ENCODE measurements around the gene SLC9A7. TPM values are rescaled to one million over a fixed set of nuclear protein-coding genes. Genes with fewer than 3 reads are reported as not detected.

The SLC9A7 gene
- total and polyA plus RNA-seq, 2 experiments from 2014 or later, result 2.5 to 15.4 TPM

GRCh38 chrX:46665232-46666152 lies 93.4 kb downstream of the SLC9A7 start:
- no peaks in the 10 kb centered on the region for H3K27me3 ChIP-seq (ENCODE audit: insufficient read depth)
- no peak overlapping the region for H3K4me2 ChIP-seq
- Mint-ChIP-seq H3K36me3 (ENCODE audit: low read depth) (peaks cover 33% of the 10 kb centered on the region), H3K4me3 (no peak overlapping the region), H3K27ac (no peak overlapping the region), H3K27me3 (ENCODE audit: insufficient read depth, low read depth, poor library complexity) (peaks cover 2% of the 10 kb centered on the region), H3K4me1 (no peaks in the 10 kb centered on the region), H3K9me3 (no peaks in the 10 kb centered on the region)
- H3K36me3 ChIP-seq (ENCODE audit: insufficient read depth), result no peaks in the 10 kb centered on the region
- H3K79me2 ChIP-seq (replicated peaks; ENCODE audit: insufficient read depth), result no peaks in the 10 kb centered on the region
- no peaks in the 10 kb centered on the region for H3K4me1 ChIP-seq (ENCODE audit: insufficient read depth)
- no peak for DNase-seq (ENCODE audit: low spot score)
- TF ChIP-seq CTCF (conservative IDR thresholded peaks at IDR 0.05; ENCODE audit: low read depth in 2 of 2) (no peak), JUNB (IDR thresholded peaks at IDR 0.05; ENCODE audit: unreplicated experiment) (no peak), ZNF331 (CRISPR knock-in tag; IDR thresholded peaks at IDR 0.05; ENCODE audit: low read depth) (no peak), EZH2 (IDR thresholded peaks at IDR 0.05; ENCODE audit: low read depth, unreplicated experiment) (no peak), NANOG (IDR thresholded peaks at IDR 0.05; ENCODE audit: borderline replicate concordance) (no peak), EZH2phosphoT487 (IDR thresholded peaks at IDR 0.05; ENCODE audit: unreplicated experiment) (no peak), ZNF114 (CRISPR knock-in tag; IDR thresholded peaks at IDR 0.05) (no peak), CREB1 (CRISPR knock-in tag; IDR thresholded peaks at IDR 0.05; ENCODE audit: low read depth) (no peak), STAT1 (IDR thresholded peaks at IDR 0.05; ENCODE audit: unreplicated experiment) (no peak), REST (IDR thresholded peaks at IDR 0.05; ENCODE audit: unreplicated experiment) (no peak)
- H3K9me2 ChIP-seq (ENCODE audit: insufficient read depth), result no peaks in the 10 kb centered on the region
- no peak overlapping the region for H3K27ac ChIP-seq (ENCODE audit: low read depth)
- ATAC-seq, result no peak
- H3K4me3 ChIP-seq, result no peak overlapping the region
- no peak overlapping the region for H2AFZ ChIP-seq
- H3F3A ChIP-seq (replicated peaks; ENCODE audit: low read depth), result no peaks in the 10 kb centered on the region
- H4K20me1 ChIP-seq (replicated peaks; ENCODE audit: insufficient read depth), result no peaks in the 10 kb centered on the region

All from GM23338 (cell line).